HEK293T (cell line): ENCODE results near the gene CFAP45.

Experiments used
- CTCF ChIA-PET: fragments of 350-600 bp; formaldehyde crosslinking; extraction: SDS; loops from one replicate; lab custom pipeline; 2021; ENCODE audit warnings: antibody characterized with exemption, inconsistent platforms; lab: Yijun Ruan, JAX
- POLR2A ChIA-PET: fragments of 350-600 bp; formaldehyde crosslinking; extraction: SDS; loops from one replicate; lab custom pipeline; 2020; ENCODE audit warnings: antibody characterized with exemption, inconsistent platforms; lab: Yijun Ruan, JAX
- DNase-seq: peaks from one replicate; pipeline ENCODE4 v3.0.0; 2012; ENCODE audit warnings: mixed read lengths; ENCODE audit errors: extremely low spot score
- ARNT ChIP-seq: fragments of 450-650 bp; IDR thresholded peaks from 2 replicates; pipeline ENCODE4 v1.6.1; 2017; ENCODE audit warnings: mild to moderate bottlenecking
- BHLHE40 ChIP-seq: fragments of 450-650 bp; IDR thresholded peaks from 2 replicates; pipeline ENCODE4 v1.6.1; 2016; ENCODE audit warnings: mild to moderate bottlenecking, moderate library complexity, borderline replicate concordance
- CTBP1 ChIP-seq: fragments of 450-650 bp; IDR thresholded peaks from 2 replicates; pipeline ENCODE4 v1.6.1; 2016; ENCODE audit warnings: borderline replicate concordance
- ELF4 ChIP-seq: fragments of 450-650 bp; IDR thresholded peaks from 2 replicates; pipeline ENCODE4 v1.6.1; 2017; ENCODE audit warnings: antibody characterized with exemption
- FOXA1 ChIP-seq: fragments of 450-650 bp; IDR thresholded peaks from 2 replicates; pipeline ENCODE4 v1.6.1; 2016; ENCODE audit warnings: mild to moderate bottlenecking
- FOXK2 ChIP-seq: fragments of 450-650 bp; IDR thresholded peaks from 2 replicates; pipeline ENCODE4 v1.6.1; 2016; ENCODE audit warnings: mild to moderate bottlenecking
- FOXM1 ChIP-seq: fragments of 450-650 bp; IDR thresholded peaks from 2 replicates; pipeline ENCODE4 v1.6.1; 2017; ENCODE audit warnings: mild to moderate bottlenecking, borderline replicate concordance
- HDGF ChIP-seq: fragments of 450-650 bp; IDR thresholded peaks from 2 replicates; pipeline ENCODE4 v1.6.1; 2017; ENCODE audit warnings: antibody characterized with exemption, borderline replicate concordance
- L3MBTL2 ChIP-seq: fragments of 450-650 bp; conservative IDR thresholded peaks from 2 replicates; pipeline ENCODE4 v1.6.1; 2016; ENCODE audit warnings: mild to moderate bottlenecking
- LEF1 ChIP-seq: fragments of 450-650 bp; IDR thresholded peaks from 2 replicates; pipeline ENCODE4 v1.6.1; 2017; ENCODE audit warnings: mild to moderate bottlenecking, borderline replicate concordance
- NFRKB ChIP-seq: fragments of 450-650 bp; IDR thresholded peaks from 2 replicates; pipeline ENCODE4 v1.6.1; 2016; ENCODE audit warnings: mild to moderate bottlenecking, moderate library complexity
- PKNOX1 ChIP-seq: fragments of 450-650 bp; IDR thresholded peaks from 2 replicates; pipeline ENCODE4 v1.6.1; 2016
- SP1 ChIP-seq: fragments of 450-650 bp; IDR thresholded peaks from 2 replicates; pipeline ENCODE4 v1.6.1; 2017
- SUZ12 ChIP-seq: fragments of 450-650 bp; IDR thresholded peaks from 2 replicates; pipeline ENCODE4 v1.6.1; 2016; ENCODE audit warnings: mild to moderate bottlenecking
- TARDBP ChIP-seq: fragments of 450-650 bp; IDR thresholded peaks from 2 replicates; pipeline ENCODE4 v1.6.1; 2016
- ZNF384 ChIP-seq: fragments of 450-650 bp; IDR thresholded peaks from 2 replicates; pipeline ENCODE4 v1.6.1; 2016

CFAP45 gene

GRCh38 chr1:159872891-159873290 is 27.1 kb downstream of the CFAP45 start:
- ChIA-PET POLR2A (no interaction called here), CTCF (no interaction called here)
- no peak for TF ChIP-seq ELF4
- TF ChIP-seq ARNT, result no peak
- TF ChIP-seq L3MBTL2, result no peak
- no peak for TF ChIP-seq FOXM1
- TF ChIP-seq CTBP1, result no peak
- no peak for TF ChIP-seq ZNF384
- TF ChIP-seq FOXA1, result no peak
- no peak for TF ChIP-seq HDGF
- no peak for TF ChIP-seq BHLHE40
- no peak for TF ChIP-seq SUZ12
- TF ChIP-seq PKNOX1, result no peak
- no peak for TF ChIP-seq SP1
- TF ChIP-seq LEF1, result no peak
- TF ChIP-seq TARDBP, result no peak
- TF ChIP-seq NFRKB, result no peak
- TF ChIP-seq FOXK2, result no peak
- DNase-seq, result no peak

- POLR2A ChIA-PET, result no interaction called here
- no peak for TF ChIP-seq FOXM1
- TF ChIP-seq BHLHE40, result no peak
- no peak for TF ChIP-seq L3MBTL2
- TF ChIP-seq TARDBP, result no peak
- TF ChIP-seq ZNF384, result no peak
- TF ChIP-seq CTBP1, result no peak
- no peak for TF ChIP-seq LEF1
- TF ChIP-seq HDGF, result no peak
- TF ChIP-seq PKNOX1, result no peak
- no peak for TF ChIP-seq ELF4
- TF ChIP-seq FOXA1, result no peak
- TF ChIP-seq SUZ12, result no peak
- no peak for TF ChIP-seq SP1
- TF ChIP-seq FOXK2, result no peak
- TF ChIP-seq ARNT, result no peak
- TF ChIP-seq NFRKB, result no peak
- DNase-seq, result no peak
- CTCF ChIA-PET, result no interaction called here
Measured at GRCh38 chr1:159870704-159871103, 29.3 kb downstream of the CFAP45 start.

GRCh38 chr1:159869607-159870006 is 30.4 kb downstream of the CFAP45 start:
- POLR2A ChIA-PET, result no interaction called here
- no peak for TF ChIP-seq HDGF
- no peak for TF ChIP-seq SUZ12
- no peak for TF ChIP-seq NFRKB
- TF ChIP-seq FOXM1, result no peak
- TF ChIP-seq ZNF384, result no peak
- no peak for TF ChIP-seq LEF1
- TF ChIP-seq PKNOX1, result no peak
- no peak for TF ChIP-seq L3MBTL2
- TF ChIP-seq TARDBP, result no peak
- no peak for TF ChIP-seq FOXA1
- TF ChIP-seq ARNT, result no peak
- no peak for TF ChIP-seq BHLHE40
- no peak for TF ChIP-seq SP1
- TF ChIP-seq CTBP1, result no peak
- TF ChIP-seq ELF4, result no peak
- TF ChIP-seq FOXK2, result no peak
- no peak for DNase-seq
- CTCF ChIA-PET, result no interaction called here

- TF ChIP-seq ZNF384 (no peak), TARDBP (no peak), L3MBTL2 (no peak), FOXA1 (no peak), ELF4 (no peak), LEF1 (no peak), FOXM1 (no peak), BHLHE40 (no peak), NFRKB (no peak), CTBP1 (no peak), SP1 (no peak), HDGF (no peak), FOXK2 (no peak), PKNOX1 (no peak), ARNT (no peak), SUZ12 (no peak)
- CTCF ChIA-PET, result no interaction called here
- DNase-seq, result no peak
- POLR2A ChIA-PET, result no interaction called here
Measured at GRCh38 chr1:159869173-159869572, 30.8 kb downstream of the CFAP45 start.

GRCh38 chr1:159868766-159869165 is 31.2 kb downstream of the CFAP45 start:
- ChIA-PET CTCF (no interaction called here), POLR2A (no interaction called here)
- no peak for DNase-seq

More at GRCh38 chr1:159868766-159869165, 31.2 kb downstream of the CFAP45 start:
- TF ChIP-seq SUZ12 (no peak), ELF4 (no peak), FOXM1 (no peak), FOXK2 (no peak), L3MBTL2 (no peak), ZNF384 (no peak), LEF1 (no peak), PKNOX1 (no peak), ARNT (no peak), SP1 (no peak), FOXA1 (no peak), HDGF (no peak), BHLHE40 (no peak), CTBP1 (no peak), NFRKB (no peak), TARDBP (no peak)
